ENCODE data around the gene MKX.

- TF ChIP-seq YY1 (IDR thresholded peaks at IDR 0.05; ENCODE audit: insufficient read depth, insufficient read length) (no peak), ZNF274 (IDR thresholded peaks at IDR 0.05; ENCODE audit: low read depth, low read length) (no peak), SUZ12 (IDR thresholded peaks at IDR 0.05; ENCODE audit: extremely low read depth, insufficient read depth, insufficient read length) (no peak)
Measured at GRCh38 chr10:27713941-27714340, 31.7 kb downstream of the MKX start.

All from NT2/D1 (cell line).